ENCODE data around the gene NEU2.
"Not testable (repeated sequence)": the region's sequence is repeated elsewhere in the genome, so short reads cannot be mapped to it uniquely, and the experiment has no call there.

DNA sequence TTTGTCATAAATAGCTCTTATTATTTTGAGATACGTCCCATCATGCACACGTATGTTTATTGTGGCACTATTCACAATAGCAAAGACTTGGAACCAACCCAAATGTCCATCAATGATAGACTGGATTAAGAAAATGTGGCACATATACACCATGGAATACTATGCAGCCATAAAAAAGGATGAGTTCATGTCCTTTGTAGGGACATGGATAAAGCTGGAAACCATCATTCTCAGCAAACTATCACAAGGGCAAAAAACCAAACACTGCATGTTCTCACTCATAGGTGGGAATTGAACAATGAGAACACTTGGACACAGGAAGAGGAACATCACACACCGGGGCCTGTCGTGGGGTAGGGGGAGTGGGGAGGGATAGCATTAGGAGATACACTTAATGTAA, 12.9 kb upstream of the NEU2 start:
- TF ChIP-seq, protein P1, sequence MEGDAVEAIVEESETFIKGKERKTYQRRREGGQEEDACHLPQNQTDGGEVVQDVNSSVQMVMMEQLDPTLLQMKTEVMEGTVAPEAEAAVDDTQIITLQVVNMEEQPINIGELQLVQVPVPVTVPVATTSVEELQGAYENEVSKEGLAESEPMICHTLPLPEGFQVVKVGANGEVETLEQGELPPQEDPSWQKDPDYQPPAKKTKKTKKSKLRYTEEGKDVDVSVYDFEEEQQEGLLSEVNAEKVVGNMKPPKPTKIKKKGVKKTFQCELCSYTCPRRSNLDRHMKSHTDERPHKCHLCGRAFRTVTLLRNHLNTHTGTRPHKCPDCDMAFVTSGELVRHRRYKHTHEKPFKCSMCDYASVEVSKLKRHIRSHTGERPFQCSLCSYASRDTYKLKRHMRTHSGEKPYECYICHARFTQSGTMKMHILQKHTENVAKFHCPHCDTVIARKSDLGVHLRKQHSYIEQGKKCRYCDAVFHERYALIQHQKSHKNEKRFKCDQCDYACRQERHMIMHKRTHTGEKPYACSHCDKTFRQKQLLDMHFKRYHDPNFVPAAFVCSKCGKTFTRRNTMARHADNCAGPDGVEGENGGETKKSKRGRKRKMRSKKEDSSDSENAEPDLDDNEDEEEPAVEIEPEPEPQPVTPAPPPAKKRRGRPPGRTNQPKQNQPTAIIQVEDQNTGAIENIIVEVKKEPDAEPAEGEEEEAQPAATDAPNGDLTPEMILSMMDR (IDR thresholded peaks at IDR 0.05; ENCODE audit: low read depth, low read length, missing input control): not testable (repeated sequence)
- TF ChIP-seq JUND, YY1, RAD21, FOXA1 (IDR thresholded peaks at IDR 0.05): not testable (repeated sequence)
- TF ChIP-seq, protein P2, sequence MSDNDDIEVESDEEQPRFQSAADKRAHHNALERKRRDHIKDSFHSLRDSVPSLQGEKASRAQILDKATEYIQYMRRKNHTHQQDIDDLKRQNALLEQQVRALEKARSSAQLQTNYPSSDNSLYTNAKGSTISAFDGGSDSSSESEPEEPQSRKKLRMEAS (IDR thresholded peaks at IDR 0.05): not testable (repeated sequence)
